UCSD-AML1 (cell line): ENCODE measurements around the gene KIAA1217.
"Not testable (repeated sequence)": the region's sequence is repeated elsewhere in the genome, so short reads cannot be mapped to it uniquely, and the experiment has no call there.

Source experiments
- DNase-seq: peaks from one replicate; lab custom pipeline; 2025; ENCODE audit not compliant: unreplicated experiment; lab: John Stamatoyannopoulos, UW

KIAA1217 gene

DNA sequence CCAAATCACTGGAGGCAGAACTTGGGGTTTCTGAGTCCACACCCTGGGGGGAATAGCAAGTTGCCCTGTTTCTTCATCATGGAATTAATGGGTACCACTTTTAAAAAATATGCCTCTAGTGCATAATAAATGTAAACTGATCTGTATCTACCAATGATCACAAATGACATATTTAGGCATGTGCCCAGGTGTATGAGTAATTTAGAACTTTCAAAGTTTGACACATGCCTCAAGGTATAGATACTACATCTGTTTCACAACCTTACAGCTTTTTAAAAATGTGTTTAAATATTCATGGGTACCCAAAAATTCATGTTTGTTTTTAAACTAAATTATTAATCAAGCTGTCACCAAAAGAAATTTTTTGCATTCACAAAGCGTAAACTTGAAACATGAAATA lies 226.0 kb downstream of the KIAA1217 start:
- DNase-seq = no peak

DNA sequence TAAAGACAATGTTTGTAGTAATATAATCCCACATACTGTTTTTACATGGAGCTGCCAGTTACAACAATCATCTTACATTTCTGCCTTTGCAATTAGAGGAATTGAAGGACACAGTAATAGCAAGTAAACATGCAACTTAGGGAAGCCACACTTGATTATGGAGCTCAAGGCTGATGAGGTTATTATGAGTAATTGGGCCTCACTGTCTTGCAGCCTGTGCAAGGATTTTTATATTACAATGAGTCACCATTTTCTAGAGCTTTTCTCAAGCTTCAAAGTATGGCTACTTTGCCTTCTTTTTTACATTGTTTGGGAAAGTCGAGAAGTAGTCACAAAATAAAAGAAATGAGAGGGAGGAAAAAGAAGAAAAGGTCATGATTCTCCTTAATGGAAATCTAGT lies 226.4 kb downstream of the KIAA1217 start:
- DNase-seq = no peak

- DNase-seq = no peak
Measured at GRCh38 chr10:24437302-24437701, 228.4 kb downstream of the KIAA1217 start.

- no peak for DNase-seq
Measured at GRCh38 chr10:24438800-24439199, 229.9 kb downstream of the KIAA1217 start.

DNA sequence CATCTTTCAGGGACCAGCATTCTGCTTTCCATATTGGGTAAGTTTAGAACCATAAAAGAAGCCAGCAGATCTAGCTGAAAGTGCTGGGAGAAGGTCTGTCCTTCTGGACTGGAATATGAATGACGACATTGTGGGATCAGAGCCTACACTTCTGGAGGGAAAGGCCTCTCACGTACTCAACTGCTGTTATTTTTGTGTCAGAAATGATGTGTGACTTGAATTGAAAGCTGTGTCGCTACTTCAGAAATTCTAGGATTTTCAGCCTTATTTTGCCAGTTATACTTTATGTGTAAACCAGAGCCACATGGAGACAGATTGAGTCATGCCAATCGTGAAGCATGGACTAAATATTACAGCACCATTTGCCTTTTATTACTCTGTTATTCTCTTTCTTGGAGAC lies 231.0 kb downstream of the KIAA1217 start:
- DNase-seq = no peak

DNA sequence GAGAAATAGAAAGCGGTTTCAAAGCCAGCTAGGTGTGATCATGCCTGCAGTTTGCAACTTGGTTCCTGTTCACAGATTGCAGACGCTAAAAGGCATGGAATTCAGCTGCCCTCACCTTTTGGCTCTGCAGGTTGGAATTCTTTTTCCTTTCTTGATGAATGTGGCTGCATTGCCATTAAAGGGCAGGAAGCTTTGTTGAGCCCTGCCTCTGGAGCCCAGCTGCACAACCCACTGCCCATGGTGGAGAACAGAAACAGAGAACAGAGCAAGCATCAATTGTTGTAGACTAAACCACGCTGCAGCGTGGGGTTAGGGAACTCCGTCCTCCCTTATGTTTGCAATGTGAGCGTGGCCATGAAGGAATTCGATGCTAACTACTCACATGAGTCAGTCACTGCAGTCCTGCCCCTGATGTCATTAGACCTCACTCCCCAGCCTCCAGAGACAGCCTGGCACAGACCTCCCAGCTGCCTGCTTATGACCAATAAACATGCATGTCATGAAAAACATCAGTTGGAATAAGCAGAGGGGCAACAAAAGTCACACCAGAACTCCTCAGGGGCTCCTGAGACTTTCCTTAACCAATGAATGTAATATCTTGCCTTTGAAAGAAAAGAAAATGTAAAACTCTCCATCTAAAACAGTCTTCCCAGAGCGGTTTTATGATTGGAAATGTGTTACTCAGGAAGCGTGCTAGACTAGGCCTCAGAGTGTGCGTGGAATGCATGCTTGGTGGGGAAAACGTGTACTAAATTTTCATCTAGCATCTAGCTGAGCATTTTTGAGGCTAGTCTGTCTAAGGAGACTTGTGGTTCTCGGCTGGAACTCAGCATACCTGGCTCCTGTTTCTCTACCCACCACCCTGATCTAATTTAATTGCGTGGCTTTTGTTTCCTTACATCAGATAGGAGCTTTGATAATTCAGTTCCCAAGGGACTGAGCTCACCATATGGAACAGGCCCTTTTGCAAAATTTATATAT lies 232.2 kb downstream of the KIAA1217 start:
- no peak for DNase-seq

DNA sequence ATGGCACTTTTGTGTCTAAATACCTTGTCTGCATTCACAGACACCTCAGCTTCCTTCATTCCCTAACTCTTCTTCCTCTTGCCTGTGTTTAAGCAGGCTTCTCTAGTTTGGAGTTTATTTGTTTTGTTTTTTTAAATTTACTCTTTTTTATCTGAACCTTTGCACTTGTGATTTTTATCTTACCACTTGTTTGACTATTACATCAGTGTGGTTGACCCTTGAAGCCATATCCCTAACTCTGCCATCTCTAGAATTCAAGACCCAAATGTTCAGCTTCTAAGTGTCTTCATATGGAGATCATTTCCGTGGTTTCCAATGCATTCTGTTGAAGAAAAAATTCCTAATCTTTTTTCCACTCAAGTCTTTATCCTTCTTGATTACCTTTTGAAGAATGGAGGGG lies 233.3 kb downstream of the KIAA1217 start:
- no peak for DNase-seq

DNA sequence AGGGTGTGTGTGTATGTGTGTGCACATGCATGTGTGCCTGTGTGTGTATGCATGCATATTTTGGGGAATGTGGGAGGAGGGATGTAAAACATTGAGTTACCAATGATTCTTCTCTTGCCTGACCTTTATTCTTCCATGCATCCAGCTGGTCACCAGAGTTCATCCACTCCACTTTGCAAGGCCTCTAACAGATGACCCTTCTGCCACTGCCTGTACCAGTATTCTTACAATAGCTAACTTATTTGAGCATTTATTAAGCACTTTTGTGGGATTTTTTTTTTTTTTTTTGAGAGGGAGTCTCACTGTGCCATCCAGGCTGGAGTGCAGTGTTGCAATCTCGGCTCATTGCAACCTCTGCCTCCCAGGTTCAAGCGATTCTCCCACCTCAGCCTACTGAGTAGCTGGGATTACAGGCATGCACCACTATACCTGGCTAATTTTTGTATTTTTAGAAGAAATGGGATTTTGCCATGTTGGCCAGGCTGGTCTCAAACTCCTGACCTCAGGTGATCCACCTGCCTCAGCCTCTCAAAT lies 233.8 kb downstream of the KIAA1217 start:
- not testable (repeated sequence) for DNase-seq

GRCh38 chr10:24444337-24444736 lies 235.4 kb downstream of the KIAA1217 start:
- no peak for DNase-seq

DNA sequence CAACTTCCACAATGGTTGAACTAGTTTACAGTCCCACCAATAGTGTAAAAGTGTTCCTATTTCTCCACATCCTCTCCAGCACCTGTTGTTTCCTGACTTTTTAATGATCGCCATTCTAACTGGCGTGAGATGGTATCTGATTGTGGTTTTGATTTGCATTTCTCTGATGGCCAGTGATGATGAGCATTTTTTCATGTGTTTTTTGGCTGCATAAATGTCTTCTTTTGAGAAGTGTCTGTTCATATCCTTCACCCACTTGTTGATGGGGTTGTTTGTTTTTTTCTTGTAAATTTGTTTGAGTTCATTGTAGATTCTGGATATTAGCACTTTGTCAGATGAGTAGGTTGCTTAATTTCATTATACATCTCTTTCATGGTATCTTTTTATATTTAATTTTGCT lies 237.0 kb downstream of the KIAA1217 start:
- not testable (repeated sequence) for DNase-seq

GRCh38 chr10:24446739-24447138 lies 237.8 kb downstream of the KIAA1217 start:
- DNase-seq = no peak

GRCh38 chr10:24448351-24448999 lies 239.5 kb downstream of the KIAA1217 start:
- DNase-seq = no peak

DNA sequence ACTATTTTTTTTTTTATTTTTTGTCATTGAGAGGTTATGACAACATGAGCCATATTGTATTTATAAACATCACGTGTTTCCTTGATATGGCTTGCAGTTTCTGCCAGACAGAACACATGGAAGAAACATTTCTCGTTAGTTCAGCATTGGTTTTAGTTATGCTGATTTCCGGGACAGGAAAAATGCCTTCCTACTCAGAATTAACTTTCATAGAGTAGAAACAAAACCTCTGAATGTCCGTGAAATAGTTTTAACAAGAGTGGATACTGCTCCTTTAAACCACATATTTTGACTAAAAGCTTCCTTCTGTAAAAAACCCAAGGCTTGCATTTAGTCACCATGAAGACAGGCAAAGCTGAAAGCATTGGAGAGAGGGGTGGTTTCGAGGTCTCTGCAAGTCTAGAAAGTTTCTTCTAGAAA lies 240.4 kb downstream of the KIAA1217 start:
- no peak for DNase-seq

DNA sequence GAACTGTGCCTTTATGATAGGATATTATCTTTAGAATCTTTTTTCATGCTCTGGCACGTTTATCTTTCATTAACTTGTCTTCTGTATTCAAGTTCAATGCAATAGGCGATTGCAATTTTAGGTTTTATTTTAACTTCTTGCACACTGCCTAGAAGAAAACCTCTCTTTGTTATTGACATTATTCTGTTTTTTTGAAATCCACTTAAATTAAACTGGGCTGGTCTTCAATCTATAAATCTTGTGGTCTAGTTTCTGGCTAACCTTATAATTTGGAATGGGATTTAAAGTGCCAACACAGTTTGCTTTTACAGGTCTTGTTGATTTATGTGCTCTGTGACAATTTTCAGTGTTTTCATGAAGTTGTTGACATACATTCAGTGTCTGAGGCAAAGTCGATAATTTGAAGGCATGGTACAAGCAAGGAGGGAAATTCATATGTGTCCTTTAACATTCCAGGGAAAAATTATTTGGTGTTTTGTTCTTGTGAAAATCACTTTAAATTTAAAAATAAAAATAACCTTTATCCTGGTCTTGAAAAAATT lies 240.9 kb downstream of the KIAA1217 start:
- DNase-seq = no peak

GRCh38 chr10:24451325-24451820 lies 242.4 kb downstream of the KIAA1217 start:
- DNase-seq = no peak

- DNase-seq = no peak
Measured at GRCh38 chr10:24452030-24452429, 243.1 kb downstream of the KIAA1217 start.

DNA sequence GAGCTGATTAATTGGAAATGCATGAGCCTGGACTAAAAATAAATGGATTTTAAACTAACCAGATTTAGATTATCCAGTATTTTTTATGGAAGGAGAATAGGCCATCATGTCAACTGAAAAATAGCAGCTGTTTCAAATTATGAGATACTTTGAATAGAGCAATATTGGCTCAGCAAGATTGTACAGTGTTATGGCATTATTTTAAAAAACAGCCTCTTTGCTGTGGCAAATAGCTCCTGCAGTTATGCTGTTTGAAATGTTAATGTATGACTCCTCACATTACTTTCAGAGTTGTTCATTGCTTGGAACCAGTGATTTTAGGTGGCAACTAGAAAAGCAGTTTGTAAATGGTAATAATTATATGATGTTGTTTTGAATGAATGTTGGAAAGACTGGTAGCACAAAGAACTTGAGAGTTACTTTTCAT lies 244.5 kb downstream of the KIAA1217 start:
- DNase-seq = no peak

DNA sequence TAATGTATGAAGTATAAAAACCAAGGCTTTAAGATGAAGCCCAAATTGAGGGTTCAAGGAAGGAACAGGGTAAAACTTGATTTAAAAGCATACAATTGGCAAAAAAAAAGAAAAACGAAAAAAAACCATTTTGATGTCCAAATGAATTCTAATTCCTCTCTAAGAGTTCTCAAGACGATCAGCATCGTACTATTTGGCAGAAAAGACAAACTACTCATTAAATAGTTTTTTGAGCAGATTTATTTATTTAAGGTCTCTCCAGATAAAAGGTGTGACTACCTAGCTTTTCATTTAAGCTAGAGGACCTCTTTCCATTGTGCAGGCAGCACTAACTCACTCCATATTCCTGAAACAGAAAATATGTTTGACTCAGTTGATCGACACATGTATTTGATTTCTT lies 245.0 kb downstream of the KIAA1217 start:
- no peak for DNase-seq

GRCh38 chr10:24455447-24455846 lies 246.5 kb downstream of the KIAA1217 start:
- no peak for DNase-seq

DNA sequence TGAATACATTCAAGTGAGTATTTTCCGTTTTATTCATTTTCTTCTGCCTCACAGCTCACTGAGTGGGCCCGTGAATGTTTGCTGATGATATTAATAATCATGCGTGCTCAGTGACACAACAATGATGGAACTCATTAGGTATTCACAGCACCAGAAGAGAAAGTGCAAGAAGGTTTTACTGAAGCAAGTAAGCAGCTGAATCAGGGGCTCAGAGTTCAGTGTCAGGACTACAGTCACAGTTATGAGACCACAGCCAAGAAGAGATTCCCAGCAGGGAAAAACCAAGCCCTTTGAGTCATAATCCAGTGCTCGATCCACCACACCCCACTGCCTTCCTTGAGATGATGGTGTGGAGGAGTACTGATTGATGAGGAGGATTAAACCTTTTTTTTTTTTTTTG lies 247.4 kb downstream of the KIAA1217 start:
- DNase-seq = no peak

GRCh38 chr10:24457661-24458318 lies 248.9 kb downstream of the KIAA1217 start:
- DNase-seq = peak; percentile 27
